ENCODE results near the gene TSPAN9. TPM values are rescaled to one million over a fixed set of nuclear protein-coding genes. Genes with fewer than 3 reads are reported as not detected.
A peak's percentile ranks its signal among the peaks of the same experiment; 100 is the strongest.

TSPAN9 gene
- total RNA-seq, 1 donor from 2014 or later = 17.7 TPM

- DNase-seq (ENCODE audit: low read depth) = no peak
- Histone ChIP-seq H3K4me3 (ENCODE audit: low read depth, low read length) (no peak overlapping the region), H3K27me3 (ENCODE audit: control insufficient read depth, insufficient read depth, low read length) (no peaks in the 10 kb centered on the region), H3K36me3 (ENCODE audit: control insufficient read depth, insufficient read depth, low read length) (no peaks in the 10 kb centered on the region)
- peak; percentile 12 for TF ChIP-seq CTCF (IDR thresholded peaks at IDR 0.05; ENCODE audit: insufficient read depth, low read length, poor library complexity, severe bottlenecking)
Observed at GRCh38 chr12:3293446-3294161, 216.4 kb downstream of the TSPAN9 start.

GRCh38 chr12:3294481-3294911 is 217.3 kb downstream of the TSPAN9 start:
- Histone ChIP-seq H3K4me3 (ENCODE audit: low read depth, low read length) (no peak overlapping the region), H3K36me3 (ENCODE audit: control insufficient read depth, insufficient read depth, low read length) (no peaks in the 10 kb centered on the region), H3K27me3 (ENCODE audit: control insufficient read depth, insufficient read depth, low read length) (no peaks in the 10 kb centered on the region)
- no peak for TF ChIP-seq CTCF (IDR thresholded peaks at IDR 0.05; ENCODE audit: insufficient read depth, low read length, poor library complexity, severe bottlenecking)
- no peak for DNase-seq (ENCODE audit: low read depth)

GRCh38 chr12:3295225-3295624 is 218.0 kb downstream of the TSPAN9 start:
- no peak for DNase-seq (ENCODE audit: low read depth)
- Histone ChIP-seq H3K27me3 (ENCODE audit: control insufficient read depth, insufficient read depth, low read length) (no peaks in the 10 kb centered on the region), H3K4me3 (ENCODE audit: low read depth, low read length) (no peak overlapping the region), H3K36me3 (ENCODE audit: control insufficient read depth, insufficient read depth, low read length) (no peaks in the 10 kb centered on the region)
- TF ChIP-seq CTCF (IDR thresholded peaks at IDR 0.05; ENCODE audit: insufficient read depth, low read length, poor library complexity, severe bottlenecking) = no peak

- TF ChIP-seq CTCF (IDR thresholded peaks at IDR 0.05; ENCODE audit: insufficient read depth, low read length, poor library complexity, severe bottlenecking) = no peak
- no peak for DNase-seq (ENCODE audit: low read depth)
- H3K4me3 ChIP-seq (ENCODE audit: low read depth, low read length) = no peak overlapping the region
- no peaks in the 10 kb centered on the region for H3K27me3 ChIP-seq (ENCODE audit: control insufficient read depth, insufficient read depth, low read length)
- H3K36me3 ChIP-seq (ENCODE audit: control insufficient read depth, insufficient read depth, low read length) = no peaks in the 10 kb centered on the region
Observed at GRCh38 chr12:3295646-3296408, 218.6 kb downstream of the TSPAN9 start.

GRCh38 chr12:3296409-3296701 is 219.2 kb downstream of the TSPAN9 start:
- no peak for TF ChIP-seq CTCF (IDR thresholded peaks at IDR 0.05; ENCODE audit: insufficient read depth, low read length, poor library complexity, severe bottlenecking)
- H3K27me3 ChIP-seq (ENCODE audit: control insufficient read depth, insufficient read depth, low read length) = no peaks in the 10 kb centered on the region
- no peak overlapping the region for H3K4me3 ChIP-seq (ENCODE audit: low read depth, low read length)
- DNase-seq (ENCODE audit: low read depth) = no peak
- H3K36me3 ChIP-seq (ENCODE audit: control insufficient read depth, insufficient read depth, low read length) = no peaks in the 10 kb centered on the region

Data from kidney epithelial cell (primary cell).